ENCODE results near the gene ZC3H15. TPM values are rescaled to one million over a fixed set of nuclear protein-coding genes. Genes with fewer than 3 reads are reported as not detected.

The ZC3H15 gene
- total and polyA plus RNA-seq, 2 of the 8 experiments (the other 6 are each of a cell fraction or from before 2014, with no cell fraction given) = 32.0 to 80.8 TPM

DNA sequence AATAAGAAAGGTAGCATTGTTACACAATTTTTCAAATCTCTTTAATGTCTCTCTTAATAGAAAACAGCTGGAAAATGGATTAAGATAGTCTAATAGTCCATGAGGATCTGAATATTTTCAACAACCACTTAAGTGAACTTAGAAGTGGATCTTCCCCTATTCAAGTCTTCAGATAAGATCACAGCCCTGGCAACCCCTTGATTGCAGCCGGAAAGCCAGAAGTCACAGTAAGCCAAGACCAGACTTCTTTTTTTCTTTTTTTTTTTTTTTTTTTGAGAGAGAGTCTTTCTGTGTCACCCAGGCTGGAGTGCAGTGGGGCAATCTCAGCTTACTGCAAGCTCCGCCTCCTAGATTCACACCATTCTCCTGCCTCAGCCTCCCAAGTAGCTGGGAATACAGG is 18.6 kb upstream of the ZC3H15 start:
- DNase-seq (ENCODE audit: low read depth in 1 of 2, low spot score in 2 of 2) (no peak), FAIRE-seq (no peak)
- no peak overlapping the region for H2BK120ac ChIP-seq (replicated peaks; ENCODE audit: low read depth, low read length)
- peaks cover 0 to 14% of the 10 kb centered on the region in 2 experiments; a peak in 2 of 4 replicates for H3K9me3 ChIP-seq (ENCODE audit: insufficient read depth in 2 of 2, low read depth in 1 of 2, low read length in 1 of 2)
- H3K18ac ChIP-seq (ENCODE audit: extremely low read depth, low read length) = no peak overlapping the region
- H3K4ac ChIP-seq (replicated peaks; ENCODE audit: insufficient read length, low read depth, low read length) = no peak overlapping the region
- no peak overlapping the region for H2AFZ ChIP-seq (ENCODE audit: low read length)
- H2BK20ac ChIP-seq (ENCODE audit: low read length) = no peak overlapping the region
- no peaks in the 10 kb centered on the region for H3K4me1 ChIP-seq (replicated peaks in 1 of 4; ENCODE audit: control insufficient read depth in 3 of 4, insufficient read depth in 4 of 4, low read length in 3 of 4)
- H4K20me1 ChIP-seq (replicated peaks in 1 of 2; ENCODE audit: control insufficient read depth in 1 of 2, insufficient read depth in 2 of 2, low read length in 2 of 2) = no peaks in the 10 kb centered on the region
- H3K36me3 ChIP-seq (ENCODE audit: control insufficient read depth in 2 of 4, insufficient read depth in 4 of 4, low read length in 3 of 4) = no peaks in the 10 kb centered on the region; a peak in 1 of 8 replicates
- CTCF ChIA-PET (ENCODE audit: partially characterized antibody) = no interaction called here
- no peak overlapping the region for H4K5ac ChIP-seq (ENCODE audit: insufficient read length, low read depth, low read length)
- no peaks in the 10 kb centered on the region for H3K27me3 ChIP-seq (replicated peaks in 1 of 4; ENCODE audit: control insufficient read depth in 3 of 4, extremely low read depth in 1 of 4, insufficient read depth in 3 of 4, low read length in 3 of 4)
- H3K27ac ChIP-seq (ENCODE audit: low read depth, low read length) = no peak overlapping the region
- no peak overlapping the region for H3K14ac ChIP-seq (ENCODE audit: insufficient read length)
- no peak overlapping the region for H4K91ac ChIP-seq (replicated peaks; ENCODE audit: insufficient read length, low read length)
- WGBS, 2 experiments (ENCODE audit: extremely low coverage in 1 of 2, insufficient coverage in 1 of 2, insufficient read length in 1 of 2, insufficient replicate concordance in 2 of 2, low coverage in 1 of 2, low lambda C conversion rate in 2 of 2, missing lambda C conversion rate in 1 of 2) = 87% methylated on average over 2 of the region's 2 CpGs; no CpG with 5 or more reads in 1 of the 2 experiments
- no peak overlapping the region for H3K4me2 ChIP-seq (ENCODE audit: insufficient read depth in 1 of 2, low read depth in 2 of 2, low read length in 2 of 2)
- H4K8ac ChIP-seq (ENCODE audit: extremely low read depth, insufficient read depth, low read length) = no peak overlapping the region
- H2BK15ac ChIP-seq (ENCODE audit: low read length) = no peak overlapping the region
- H2AK5ac ChIP-seq (ENCODE audit: low read depth, low read length) = no peak overlapping the region
- POLR2A ChIA-PET (ENCODE audit: partially characterized antibody) = interaction anchor here (0.6 to 0.9 kb wide), 2 partner anchors 19 to 108 kb away, joined by 3 to 4 read pairs; no protein-coding TSS in a partner anchor
- H3K9ac ChIP-seq (replicated peaks in 1 of 4; ENCODE audit: extremely low read depth in 1 of 4, low read depth in 3 of 4, low read length in 3 of 4) = no peak overlapping the region
- no peaks in the 10 kb centered on the region for H3K23me2 ChIP-seq (ENCODE audit: low read depth, low read length)
- H3K23ac ChIP-seq (ENCODE audit: insufficient read length) = no peak overlapping the region
- H3K79me2 ChIP-seq (ENCODE audit: control insufficient read depth in 1 of 2, insufficient read depth in 2 of 2, low read length in 2 of 2) = no peaks in the 10 kb centered on the region
- H2BK5ac ChIP-seq (ENCODE audit: low read depth, low read length) = no peak overlapping the region
- H3K79me1 ChIP-seq (ENCODE audit: low read depth, low read length) = no peaks in the 10 kb centered on the region
- no peak overlapping the region for H2BK12ac ChIP-seq (ENCODE audit: low read depth, low read length)
- no peak overlapping the region for H3K56ac ChIP-seq (replicated peaks; ENCODE audit: insufficient read length, low read depth, low read length)
- no peak overlapping the region for H3K4me3 ChIP-seq (ENCODE audit: extremely low read depth in 1 of 4, insufficient read depth in 2 of 4, low read depth in 3 of 4, low read length in 4 of 4)
- TF ChIP-seq FOSL1 (IDR thresholded peaks at IDR 0.05; ENCODE audit: insufficient read depth, low read depth, low read length) (no peak), CEBPB (IDR thresholded peaks at IDR 0.05; ENCODE audit: low read depth, low read length) (no peak), CHD2 (IDR thresholded peaks at IDR 0.05; ENCODE audit: low read length) (no peak), JUN (IDR thresholded peaks at IDR 0.05; ENCODE audit: low read depth, low read length) (no peak), YY1 (IDR thresholded peaks at IDR 0.05; ENCODE audit: low read depth, low read length) (no peak), SAP30 (IDR thresholded peaks at IDR 0.05; ENCODE audit: insufficient read depth, insufficient replicate concordance, low read length) (no peak), BCL11A (IDR thresholded peaks at IDR 0.05; ENCODE audit: low read depth in 2 of 2, low read length in 2 of 2) (no peak), HDAC6 (IDR thresholded peaks at IDR 0.05; ENCODE audit: low read depth, low read length) (no peak), SIN3A (conservative IDR thresholded peaks at IDR 0.05 in 1 of 2, IDR thresholded peaks at IDR 0.05 in 1 of 2; ENCODE audit: low read depth in 1 of 2, low read length in 2 of 2) (no peak), ASH2L (IDR thresholded peaks at IDR 0.05; ENCODE audit: low read length) (no peak), POU5F1 (IDR thresholded peaks at IDR 0.05; ENCODE audit: low read depth, low read length) (no peak)
- TF ChIP-seq, protein P1, sequence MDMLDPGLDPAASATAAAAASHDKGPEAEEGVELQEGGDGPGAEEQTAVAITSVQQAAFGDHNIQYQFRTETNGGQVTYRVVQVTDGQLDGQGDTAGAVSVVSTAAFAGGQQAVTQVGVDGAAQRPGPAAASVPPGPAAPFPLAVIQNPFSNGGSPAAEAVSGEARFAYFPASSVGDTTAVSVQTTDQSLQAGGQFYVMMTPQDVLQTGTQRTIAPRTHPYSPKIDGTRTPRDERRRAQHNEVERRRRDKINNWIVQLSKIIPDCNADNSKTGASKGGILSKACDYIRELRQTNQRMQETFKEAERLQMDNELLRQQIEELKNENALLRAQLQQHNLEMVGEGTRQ (IDR thresholded peaks at IDR 0.05; ENCODE audit: low read length) = no peak
- TF ChIP-seq, protein P2, sequence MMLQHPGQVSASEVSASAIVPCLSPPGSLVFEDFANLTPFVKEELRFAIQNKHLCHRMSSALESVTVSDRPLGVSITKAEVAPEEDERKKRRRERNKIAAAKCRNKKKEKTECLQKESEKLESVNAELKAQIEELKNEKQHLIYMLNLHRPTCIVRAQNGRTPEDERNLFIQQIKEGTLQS (IDR thresholded peaks at IDR 0.05; ENCODE audit: insufficient read depth, low read depth, low read length) = no peak

Measured in H1 (cell line).